HL-60 (cell line): ENCODE measurements around the gene HHIPL2.

Experiments used
- DNase-seq, 2 experiments: peaks; one replicate each; pipeline ENCODE4 v3.0.0-alpha.2; 2010 to 2020; ENCODE audit warnings: low read depth in 1 of 2, low spot score in 1 of 2
- H3K27ac ChIP-seq: fragments of 250-450 bp; sonication (Bioruptor Pico); replicated peaks from 2 replicates; pipeline ENCODE4 v1.5.1; 2020; ENCODE audit warnings: mild to moderate bottlenecking, moderate library complexity
- H3K27me3 ChIP-seq: fragments of 250-450 bp; sonication (Bioruptor Pico); 2 replicates; pipeline ENCODE4 v1.5.1; 2021; ENCODE audit warnings: mild to moderate bottlenecking, moderate library complexity; ENCODE audit not compliant: insufficient read depth, poor library complexity, severe bottlenecking
- H3K4me3 ChIP-seq: replicated peaks from 2 replicates; pipeline ENCODE4 v1.5.1; 2011; ENCODE audit warnings: mild to moderate bottlenecking, control low read depth, low read length; ENCODE audit not compliant: insufficient read depth
- GABPA ChIP-seq: IDR thresholded peaks from 2 replicates; pipeline ENCODE4 v1.6.1; 2012; ENCODE audit warnings: low read depth
- POLR2AphosphoS5 ChIP-seq: IDR thresholded peaks from 2 replicates; pipeline ENCODE4 v1.6.1; 2012; ENCODE audit warnings: low read depth
- REST ChIP-seq: IDR thresholded peaks from 2 replicates; pipeline ENCODE4 v1.6.1; 2012; ENCODE audit warnings: low read depth; ENCODE audit not compliant: insufficient replicate concordance
- SPI1 ChIP-seq: IDR thresholded peaks from 2 replicates; pipeline ENCODE4 v1.6.1; 2012; ENCODE audit warnings: low read depth, mild to moderate bottlenecking, borderline replicate concordance
- TF ChIP-seq, protein P1 (sequence below): IDR thresholded peaks from one replicate; pipeline ENCODE4 v1.5.1; 2011; ENCODE audit warnings: low read length, control low read depth, inconsistent platforms; ENCODE audit not compliant: insufficient read depth

HHIPL2 gene

DNA sequence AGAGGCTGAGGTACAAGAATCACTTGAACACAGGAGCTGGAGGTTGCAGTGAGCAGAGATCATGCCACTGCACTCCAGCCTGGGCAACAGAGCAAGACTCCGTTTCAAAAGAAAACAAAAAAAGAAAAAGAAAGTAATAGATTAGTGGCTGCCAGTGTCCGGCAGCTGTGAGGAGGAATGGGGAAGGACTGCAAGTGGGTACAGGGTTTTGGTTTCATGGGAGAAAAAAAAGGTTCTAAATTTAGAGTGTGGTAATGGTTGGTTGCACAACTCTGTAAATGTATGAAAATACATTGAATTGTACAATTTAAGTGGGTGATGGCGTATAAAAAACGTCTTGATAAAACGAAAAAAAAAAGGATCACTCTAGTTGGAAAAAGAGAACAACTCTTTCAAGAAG is 35.2 kb upstream of the HHIPL2 start:
- Histone ChIP-seq H3K27me3 (no peaks in the 10 kb centered on the region), H3K27ac (0 out of 2 replicates have a peak overlapping the region, but pooled peaks have one; percentile 35), H3K4me3 (no peak overlapping the region)
- peak; percentile 46 to 63 for DNase-seq
- TF ChIP-seq POLR2AphosphoS5 (no peak), REST (peak; percentile 22), GABPA (no peak), SPI1 (peak; percentile 11; the same call in 1 of the 2 replicates)
- TF ChIP-seq, protein P1, sequence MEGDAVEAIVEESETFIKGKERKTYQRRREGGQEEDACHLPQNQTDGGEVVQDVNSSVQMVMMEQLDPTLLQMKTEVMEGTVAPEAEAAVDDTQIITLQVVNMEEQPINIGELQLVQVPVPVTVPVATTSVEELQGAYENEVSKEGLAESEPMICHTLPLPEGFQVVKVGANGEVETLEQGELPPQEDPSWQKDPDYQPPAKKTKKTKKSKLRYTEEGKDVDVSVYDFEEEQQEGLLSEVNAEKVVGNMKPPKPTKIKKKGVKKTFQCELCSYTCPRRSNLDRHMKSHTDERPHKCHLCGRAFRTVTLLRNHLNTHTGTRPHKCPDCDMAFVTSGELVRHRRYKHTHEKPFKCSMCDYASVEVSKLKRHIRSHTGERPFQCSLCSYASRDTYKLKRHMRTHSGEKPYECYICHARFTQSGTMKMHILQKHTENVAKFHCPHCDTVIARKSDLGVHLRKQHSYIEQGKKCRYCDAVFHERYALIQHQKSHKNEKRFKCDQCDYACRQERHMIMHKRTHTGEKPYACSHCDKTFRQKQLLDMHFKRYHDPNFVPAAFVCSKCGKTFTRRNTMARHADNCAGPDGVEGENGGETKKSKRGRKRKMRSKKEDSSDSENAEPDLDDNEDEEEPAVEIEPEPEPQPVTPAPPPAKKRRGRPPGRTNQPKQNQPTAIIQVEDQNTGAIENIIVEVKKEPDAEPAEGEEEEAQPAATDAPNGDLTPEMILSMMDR = no peak

- H3K27me3 ChIP-seq = no peaks in the 10 kb centered on the region
- no peak overlapping the region for H3K4me3 ChIP-seq
- no peak for DNase-seq
- TF ChIP-seq, protein P1 = no peak
- no peak for TF ChIP-seq REST
- no peak for TF ChIP-seq SPI1
- no peak for TF ChIP-seq POLR2AphosphoS5
- TF ChIP-seq GABPA = no peak
- H3K27ac ChIP-seq = no peak overlapping the region
Observed at GRCh38 chr1:222582099-222582774, 34.3 kb upstream of the HHIPL2 start.

DNA sequence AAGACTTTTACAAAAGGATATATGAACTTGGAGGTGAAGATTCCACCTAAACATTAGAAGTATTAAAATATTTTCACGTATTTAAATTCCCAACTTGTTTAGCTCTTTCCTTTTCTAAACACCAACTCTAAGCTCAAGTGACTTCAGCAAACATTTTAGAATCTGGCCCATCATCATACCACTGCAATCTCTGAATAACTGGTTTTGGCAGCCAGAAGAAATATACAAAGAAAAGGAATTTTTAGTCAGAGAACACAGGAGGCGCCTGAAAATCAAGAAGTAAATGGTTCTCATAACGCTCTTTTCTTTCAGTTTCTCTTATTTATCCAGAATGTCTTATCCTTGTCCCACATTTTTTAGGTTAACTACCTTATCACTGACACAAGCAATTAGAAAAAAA is 31.4 kb upstream of the HHIPL2 start:
- Histone ChIP-seq H3K4me3 (no peak overlapping the region), H3K27me3 (no peaks in the 10 kb centered on the region), H3K27ac (no peak overlapping the region)
- TF ChIP-seq SPI1 (no peak), GABPA (no peak), POLR2AphosphoS5 (no peak), REST (no peak)
- TF ChIP-seq, protein P1 = no peak
- no peak for DNase-seq
